Measurements from ENCODE around the gene KRTAP6-2. TPM values are rescaled to one million over a fixed set of nuclear protein-coding genes. Genes with fewer than 3 reads are reported as not detected.

Gene KRTAP6-2
- total RNA-seq (2013; cell fraction: nucleolus; rRNA removed): not detected in 2 replicates
- total RNA-seq (2014; rRNA removed) (not detected in 2 replicates), total RNA-seq (2014; rRNA removed; fragmentation: Illumina TruSeq; extraction: Trizol) (not detected in 2 replicates), total RNA-seq (2021) (not detected in 2 replicates), polyA plus RNA-seq (2011; rRNA removed) (not detected in 2 replicates), polyA plus RNA-seq (2014; fragmentation: Illumina TruSeq; extraction: Trizol) (not detected in 2 replicates), polyA plus RNA-seq (2014; fragmentation: Nextera tagmentation; extraction: Ambion mirVana) (not detected), polyA plus RNA-seq (2014; rRNA removed) (not detected in 2 replicates), polyA plus RNA-seq (2016; fragmentation: Nextera tagmentation; extraction: Ambion mirVana) (not detected), polyA minus RNA-seq (2011; rRNA and poly(A)+ RNA removed) (not detected in 2 replicates), Bru-seq, nascent RNA (not detected), BruChase-seq, experiment 1, labeled RNA remaining after a 6-hour chase (not detected), BruChase-seq, experiment 2, labeled RNA remaining after a 2-hour chase (not detected)
- not detected for polyA plus RNA-seq (2011; ENCODE audit: low read depth)
- not detected in 2 replicates for polyA plus RNA-seq (2011; cell fraction: cytosol; rRNA removed)
- polyA plus RNA-seq (2011; cell fraction: nucleus; rRNA removed): not detected in 2 replicates
- not detected in 2 replicates for polyA plus RNA-seq (2012)
- polyA minus RNA-seq (2011; cell fraction: cytosol; rRNA and poly(A)+ RNA removed): not detected in 2 replicates
- not detected in 2 replicates for polyA minus RNA-seq (2011; cell fraction: nucleus; rRNA and poly(A)+ RNA removed)
- long read RNA-seq, experiment 1: 0 reads
- long read RNA-seq, experiment 2: 0 reads

GRCh38 chr21:30598802-30599201 lies at the start of gene KRTAP6-2:
Gene KRTAP6-2 (minus strand): TSS chr21:30598902. CDS start chr21:30598874, 28 bp downstream.
- Histone ChIP-seq H4K20me1 (ENCODE audit: control insufficient read depth, insufficient read depth) (no peaks in the 10 kb centered on the region), H2AFZ (ENCODE audit: control insufficient read depth, low read depth, low read length) (no peak within 1 kb of the TSS), H3K27ac (ENCODE audit: control insufficient read depth, insufficient read depth) (no peak within 1 kb of the TSS), H3K79me2 (ENCODE audit: control insufficient read depth, insufficient read depth, low read length) (no peaks in the 10 kb centered on the region), H3K9me3 (replicated peaks; ENCODE audit: control insufficient read depth, insufficient read depth, low read length) (no peaks in the 10 kb centered on the region), H3K9ac (ENCODE audit: control insufficient read depth, insufficient read depth, low read length) (no peak within 1 kb of the TSS), H3K36me3 (ENCODE audit: control insufficient read depth in 2 of 2, insufficient read depth in 2 of 2, low read length in 1 of 2) (no peaks in the 10 kb centered on the region), H3K27me3 (replicated peaks in 1 of 2; ENCODE audit: control insufficient read depth in 2 of 2, insufficient read depth in 2 of 2, low read length in 1 of 2) (no peaks in the 10 kb centered on the region), H3K4me1 (ENCODE audit: control insufficient read depth, insufficient read depth, low read length) (no peaks in the 10 kb centered on the region), H3K4me2 (ENCODE audit: control insufficient read depth, insufficient read depth) (no peak within 1 kb of the TSS), H3K4me3 (no peak within 1 kb of the TSS)
- DNase-seq (ENCODE audit: low read depth, low spot score) (no peak), FAIRE-seq (no peak), ATAC-seq (no peak)
- POLR2A ChIA-PET: no interaction called here
- RAD21 ChIA-PET (ENCODE audit: unreplicated experiment): no interaction called here
- TF ChIP-seq MLLT1 (IDR thresholded peaks at IDR 0.05): no peak
- no peak for TF ChIP-seq MTA2 (IDR thresholded peaks at IDR 0.05; ENCODE audit: low read depth)
- TF ChIP-seq, protein P1, sequence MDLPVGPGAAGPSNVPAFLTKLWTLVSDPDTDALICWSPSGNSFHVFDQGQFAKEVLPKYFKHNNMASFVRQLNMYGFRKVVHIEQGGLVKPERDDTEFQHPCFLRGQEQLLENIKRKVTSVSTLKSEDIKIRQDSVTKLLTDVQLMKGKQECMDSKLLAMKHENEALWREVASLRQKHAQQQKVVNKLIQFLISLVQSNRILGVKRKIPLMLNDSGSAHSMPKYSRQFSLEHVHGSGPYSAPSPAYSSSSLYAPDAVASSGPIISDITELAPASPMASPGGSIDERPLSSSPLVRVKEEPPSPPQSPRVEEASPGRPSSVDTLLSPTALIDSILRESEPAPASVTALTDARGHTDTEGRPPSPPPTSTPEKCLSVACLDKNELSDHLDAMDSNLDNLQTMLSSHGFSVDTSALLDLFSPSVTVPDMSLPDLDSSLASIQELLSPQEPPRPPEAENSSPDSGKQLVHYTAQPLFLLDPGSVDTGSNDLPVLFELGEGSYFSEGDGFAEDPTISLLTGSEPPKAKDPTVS (IDR thresholded peaks at IDR 0.05; ENCODE audit: low read depth, low read length): no peak
- TF ChIP-seq CBFB (IDR thresholded peaks at IDR 0.05; ENCODE audit: low read depth): no peak
- no peak for TF ChIP-seq CHD2 (IDR thresholded peaks at IDR 0.05; ENCODE audit: borderline replicate concordance, low read depth, low read length)
- WGBS (ENCODE audit: insufficient coverage, insufficient replicate concordance, low lambda C conversion rate, missing lambda C conversion rate): 60% methylated on average over 6 of the region's 6 CpGs
- in situ Hi-C loops (cut with MboI) (no loop called here), intact Hi-C loops (cut with micrococcal nuclease; ENCODE audit: unreplicated experiment) (no loop called here)
- no TSS peak for BruUV-seq (replicated peaks)
- SMC1A ChIA-PET (ENCODE audit: uncharacterized antibody, unreplicated experiment): no interaction called here
- CTCF ChIA-PET: no interaction called here

Data from GM12878 (cell line).